ENCODE results near the gene ELMOD1.

DNA sequence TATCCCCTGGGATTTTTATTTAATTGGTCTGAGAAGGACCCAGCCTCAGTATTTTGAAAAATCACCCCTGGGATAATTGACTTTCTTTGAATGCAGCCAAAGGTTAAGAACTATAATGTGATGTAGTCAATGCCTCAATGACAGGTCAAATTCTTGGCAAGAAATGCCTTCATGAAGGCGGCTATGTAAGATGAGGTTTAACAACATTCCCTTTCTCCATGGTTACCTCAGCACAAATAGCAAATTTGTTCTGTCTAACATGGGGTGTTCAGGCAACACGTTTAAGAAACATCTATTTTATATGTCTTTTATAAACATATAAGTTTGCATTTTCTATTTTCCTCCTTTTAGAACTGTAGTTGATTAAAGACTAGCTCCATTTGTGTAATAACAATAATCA, 115.6 kb downstream of the ELMOD1 start:
- TF ChIP-seq EZH2 (IDR thresholded peaks at IDR 0.05) (no peak), POLR2AphosphoS5 (IDR thresholded peaks at IDR 0.05; ENCODE audit: borderline replicate concordance, low read depth, low read length) (no peak)
